Hepatocyte (in vitro differentiated cells): Measurements from ENCODE around the gene CALHM5.

ENCODE experiments used
- EZH2 ChIP-seq: fragments of 200-600 bp; sonication (generic); IDR thresholded peaks from 2 replicates; pipeline ENCODE4 v1.6.1; 2016; ENCODE audit warnings: antibody characterized with exemption, mild to moderate bottlenecking, borderline replicate concordance
- TF ChIP-seq, protein P1 (sequence below): fragments of 200-600 bp; sonication (generic); IDR thresholded peaks from 2 replicates; pipeline ENCODE4 v1.5.1; 2016; ENCODE audit warnings: antibody characterized with exemption, mild to moderate bottlenecking; ENCODE audit not compliant: poor library complexity

DNA sequence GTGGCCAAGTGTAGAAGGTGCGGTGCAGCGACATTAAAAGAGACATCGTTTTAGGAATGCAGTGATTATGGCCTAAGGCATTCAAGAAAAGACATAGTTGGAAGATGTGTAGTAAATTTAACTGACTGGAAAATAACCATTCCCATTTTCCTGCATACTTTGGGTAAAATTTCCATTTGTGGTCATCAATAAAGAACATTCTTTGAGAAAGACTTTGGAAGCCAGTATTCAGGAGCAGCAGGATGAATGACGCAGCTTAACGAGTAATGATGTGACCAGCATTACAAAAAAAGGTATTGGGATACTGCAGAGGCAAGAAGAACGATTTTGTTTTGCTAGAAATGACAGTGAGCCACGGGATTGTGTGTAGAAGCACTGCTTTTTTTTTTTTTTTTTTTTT is 52.9 kb downstream of the CALHM5 start:
- TF ChIP-seq, protein P1, sequence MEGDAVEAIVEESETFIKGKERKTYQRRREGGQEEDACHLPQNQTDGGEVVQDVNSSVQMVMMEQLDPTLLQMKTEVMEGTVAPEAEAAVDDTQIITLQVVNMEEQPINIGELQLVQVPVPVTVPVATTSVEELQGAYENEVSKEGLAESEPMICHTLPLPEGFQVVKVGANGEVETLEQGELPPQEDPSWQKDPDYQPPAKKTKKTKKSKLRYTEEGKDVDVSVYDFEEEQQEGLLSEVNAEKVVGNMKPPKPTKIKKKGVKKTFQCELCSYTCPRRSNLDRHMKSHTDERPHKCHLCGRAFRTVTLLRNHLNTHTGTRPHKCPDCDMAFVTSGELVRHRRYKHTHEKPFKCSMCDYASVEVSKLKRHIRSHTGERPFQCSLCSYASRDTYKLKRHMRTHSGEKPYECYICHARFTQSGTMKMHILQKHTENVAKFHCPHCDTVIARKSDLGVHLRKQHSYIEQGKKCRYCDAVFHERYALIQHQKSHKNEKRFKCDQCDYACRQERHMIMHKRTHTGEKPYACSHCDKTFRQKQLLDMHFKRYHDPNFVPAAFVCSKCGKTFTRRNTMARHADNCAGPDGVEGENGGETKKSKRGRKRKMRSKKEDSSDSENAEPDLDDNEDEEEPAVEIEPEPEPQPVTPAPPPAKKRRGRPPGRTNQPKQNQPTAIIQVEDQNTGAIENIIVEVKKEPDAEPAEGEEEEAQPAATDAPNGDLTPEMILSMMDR, result no peak
- no peak for TF ChIP-seq EZH2
